Endodermal cell (in vitro differentiated cells): Measurements from ENCODE around the gene DEUP1. TPM values are rescaled to one million over a fixed set of nuclear protein-coding genes. Genes with fewer than 3 reads are reported as not detected.

ENCODE experiments used
- DNase-seq: peaks from one replicate; pipeline ENCODE4 v3.0.0-alpha.2; 2017
- H3K27ac ChIP-seq: 2 replicates; pipeline ENCODE4 v1.5.1; 2013; ENCODE audit warnings: mild to moderate bottlenecking, low read depth, low read length, moderate library complexity
- H3K27me3 ChIP-seq: 2 replicates; pipeline ENCODE4 v1.6.1; 2013; ENCODE audit warnings: mild to moderate bottlenecking, low read length, moderate library complexity; ENCODE audit not compliant: insufficient read depth, control insufficient read depth, poor library complexity, severe bottlenecking
- H3K36me3 ChIP-seq: 2 replicates; pipeline ENCODE4 v1.7.0; 2013; ENCODE audit warnings: mild to moderate bottlenecking, low read length, moderate library complexity; ENCODE audit not compliant: control insufficient read depth, insufficient read depth
- H3K4me1 ChIP-seq: one replicate; pipeline ENCODE4 v1.7.0; 2013; ENCODE audit warnings: low read length; ENCODE audit not compliant: control insufficient read depth, insufficient read depth
- H3K4me3 ChIP-seq: 2 replicates; pipeline ENCODE4 v1.5.1; 2013; ENCODE audit warnings: mild to moderate bottlenecking, low read length, moderate library complexity
- H3K9ac ChIP-seq: 2 replicates; pipeline ENCODE4 v1.6.1; 2013; ENCODE audit warnings: mild to moderate bottlenecking, low read length, moderate library complexity; ENCODE audit not compliant: poor library complexity, severe bottlenecking; ENCODE audit errors: extremely low read depth
- H3K9me3 ChIP-seq: 2 replicates; pipeline ENCODE4 v1.6.1; 2013; ENCODE audit warnings: mild to moderate bottlenecking, low read length, moderate library complexity; ENCODE audit not compliant: control insufficient read depth
- H3K27ac Mint-ChIP-seq: 2 replicates; pipeline ENCODE4 v1.8.0; 2020; ENCODE audit warnings: mixed read lengths
- H3K27me3 Mint-ChIP-seq: 2 replicates; pipeline ENCODE4 v1.8.0; 2021; ENCODE audit warnings: mild to moderate bottlenecking, mixed read lengths; ENCODE audit not compliant: insufficient read depth
- H3K36me3 Mint-ChIP-seq: 2 replicates; pipeline ENCODE4 v1.8.0; 2020; ENCODE audit warnings: low read depth, mixed read lengths
- H3K4me1 Mint-ChIP-seq: 2 replicates; pipeline ENCODE4 v1.8.0; 2020; ENCODE audit warnings: mixed read lengths
- H3K4me3 Mint-ChIP-seq: 2 replicates; pipeline ENCODE4 v1.8.0; 2020; ENCODE audit warnings: mild to moderate bottlenecking, moderate library complexity, mixed read lengths
- H3K9me3 Mint-ChIP-seq: 2 replicates; pipeline ENCODE4 v1.8.0; 2020; ENCODE audit warnings: mild to moderate bottlenecking, mixed read lengths
- CTCF ChIP-seq: fragments of 200-600 bp; sonication (generic); conservative IDR thresholded peaks from 2 replicates; pipeline ENCODE4 v1.5.0; 2021; ENCODE audit warnings: antibody characterized with exemption, mild to moderate bottlenecking
- WGBS, 2 experiments: methylation state at CpG; one replicate each; pipeline versions ENCODE4 v1.1.5 to v1.1.7; 2013; ENCODE audit warnings: missing lambda C conversion rate in 2 of 2, mixed read lengths in 1 of 2; ENCODE audit not compliant: insufficient coverage in 1 of 2, insufficient read length in 1 of 2; 5-methylcytosine and 5-hydroxymethylcytosine counted together
- total RNA-seq, 2 donors: library from RNA; stranded (reverse); fragmentation: NEBNext Ultra II Directional in 1 of 2; extraction: Animal tissue kit (Norgen Biotek cat#: 25700) in 1 of 2; gene quantifications; 2 replicates in 1 of 2; 3 replicates in 1 of 2; pipeline ENCODE4 v1.2.1, GENCODE V29; 2021

DEUP1 gene
- total RNA-seq, 2 donors from 2014 or later: 0.29 TPM; not detected in 1

- no peaks in the 10 kb centered on the region for H3K4me1 ChIP-seq
- H3K27ac Mint-ChIP-seq: no peak overlapping the region
- no peaks in the 10 kb centered on the region for H3K36me3 ChIP-seq
- 85 to 100% methylated on average over 1 to 2 of the region's 2 CpGs for WGBS, 2 experiments
- TF ChIP-seq CTCF: no peak
- H3K27ac ChIP-seq: no peak overlapping the region
- no peak overlapping the region for H3K4me3 ChIP-seq
- no peaks in the 10 kb centered on the region for H3K36me3 Mint-ChIP-seq
- no peaks in the 10 kb centered on the region for H3K27me3 ChIP-seq
- no peaks in the 10 kb centered on the region for H3K27me3 Mint-ChIP-seq
- H3K4me1 Mint-ChIP-seq: peaks cover 6% of the 10 kb centered on the region
- H3K4me3 Mint-ChIP-seq: no peak overlapping the region
- H3K9ac ChIP-seq: no peak overlapping the region
- H3K9me3 ChIP-seq: no peaks in the 10 kb centered on the region
- DNase-seq: no peak
- H3K9me3 Mint-ChIP-seq: no peaks in the 10 kb centered on the region
These were observed 14.4 kb downstream of the DEUP1 start for GRCh38 chr11:93344855-93345333.

- no peak overlapping the region for H3K4me3 Mint-ChIP-seq
- no peak for TF ChIP-seq CTCF
These were observed 18.4 kb downstream of the DEUP1 start for GRCh38 chr11:93348930-93349329.

GRCh38 chr11:93350835-93351234 lies 20.3 kb downstream of the DEUP1 start:
- no peak for DNase-seq
- no peak overlapping the region for H3K27ac Mint-ChIP-seq
- TF ChIP-seq CTCF: no peak
- no peaks in the 10 kb centered on the region for H3K27me3 Mint-ChIP-seq
- no peaks in the 10 kb centered on the region for H3K4me1 ChIP-seq
- H3K27me3 ChIP-seq: no peaks in the 10 kb centered on the region
- 99 to 100% methylated on average over 2 to 4 of the region's 6 CpGs for WGBS, 2 experiments
- H3K9ac ChIP-seq: no peak overlapping the region
- peaks cover 6% of the 10 kb centered on the region for H3K4me1 Mint-ChIP-seq
- peaks cover 32% of the 10 kb centered on the region for H3K9me3 Mint-ChIP-seq
- H3K36me3 Mint-ChIP-seq: peaks cover 10% of the 10 kb centered on the region
- H3K36me3 ChIP-seq: no peaks in the 10 kb centered on the region
- no peak overlapping the region for H3K4me3 Mint-ChIP-seq
- H3K9me3 ChIP-seq: peaks cover 9% of the 10 kb centered on the region
- H3K27ac ChIP-seq: no peak overlapping the region
- no peak overlapping the region for H3K4me3 ChIP-seq

More at GRCh38 chr11:93348930-93349329, 18.4 kb downstream of the DEUP1 start:
- no peaks in the 10 kb centered on the region for H3K27me3 ChIP-seq
- no peak for DNase-seq
- Mint-ChIP-seq H3K4me1 (peaks cover 6% of the 10 kb centered on the region), H3K27ac (peak overlapping the region; percentile 12), H3K9me3 (peaks cover 23% of the 10 kb centered on the region), H3K36me3 (peaks cover 5% of the 10 kb centered on the region), H3K27me3 (no peaks in the 10 kb centered on the region)
- H3K27ac ChIP-seq: no peak overlapping the region
- H3K9me3 ChIP-seq: peaks cover 9% of the 10 kb centered on the region
- no peaks in the 10 kb centered on the region for H3K36me3 ChIP-seq
- 60% methylated on average over 1 of the region's 2 CpGs; no CpG with 5 or more reads in 1 of the 2 experiments for WGBS, 2 experiments
- no peak overlapping the region for H3K4me3 ChIP-seq
- H3K9ac ChIP-seq: no peak overlapping the region
- no peaks in the 10 kb centered on the region for H3K4me1 ChIP-seq
